Mesodermal cell (in vitro differentiated cells): Measurements from ENCODE around the gene METTL2B. TPM values are rescaled to one million over a fixed set of nuclear protein-coding genes. Genes with fewer than 3 reads are reported as not detected.
A peak's percentile ranks its signal among the peaks of the same experiment; 100 is the strongest.
"Not testable (repeated sequence)": the region's sequence is repeated elsewhere in the genome, so short reads cannot be mapped to it uniquely, and the experiment has no call there.

ENCODE experiments used
- H3K27ac ChIP-seq: 2 replicates; pipeline ENCODE4 v1.7.0; 2013; ENCODE audit warnings: mild to moderate bottlenecking, low read depth, low read length, moderate library complexity; ENCODE audit not compliant: severe bottlenecking
- H3K36me3 ChIP-seq: 2 replicates; pipeline ENCODE4 v1.7.1; 2013; ENCODE audit warnings: mild to moderate bottlenecking, low read length, moderate library complexity; ENCODE audit not compliant: control insufficient read depth, insufficient read depth
- H3K4me1 ChIP-seq: one replicate; pipeline ENCODE4 v1.7.1; 2013; ENCODE audit warnings: mild to moderate bottlenecking, low read length; ENCODE audit not compliant: insufficient read depth, control insufficient read depth, poor library complexity, severe bottlenecking
- H3K4me3 ChIP-seq: 2 replicates; pipeline ENCODE4 v1.7.0; 2013; ENCODE audit warnings: low read length, control low read depth, mild to moderate bottlenecking; ENCODE audit not compliant: insufficient read depth, poor library complexity, severe bottlenecking; ENCODE audit errors: extremely low read depth
- H3K9me3 ChIP-seq: 2 replicates; pipeline ENCODE4 v1.7.1; 2013; ENCODE audit warnings: mild to moderate bottlenecking, low read length, moderate library complexity; ENCODE audit not compliant: control insufficient read depth
- WGBS, 2 experiments: methylation state at CpG; one replicate each; pipeline ENCODE4 v1.1.5; 2013; ENCODE audit warnings: missing lambda C conversion rate in 2 of 2; ENCODE audit not compliant: insufficient coverage in 2 of 2; 5-methylcytosine and 5-hydroxymethylcytosine counted together
- polyA plus RNA-seq, 2 experiments: library from polyadenylated mRNA; stranded (reverse); fragments of 50-300 nt; gene quantifications; one replicate each; pipeline ENCODE4 v1.2.3, GENCODE V29; 2013

Gene METTL2B
- 19.3 TPM for polyA plus RNA-seq (2013, experiment 1 of 2)
- 20.6 TPM for polyA plus RNA-seq (2013, experiment 2 of 2)

- Histone ChIP-seq H3K36me3 (peaks cover 18% of the 10 kb centered on the region), H3K27ac (peak within 1 kb of the TSS; percentile 83), H3K4me3 (peak within 1 kb of the TSS; percentile 70)
- not testable (repeated sequence) for H3K9me3 ChIP-seq, H3K4me1 ChIP-seq
- 3 to 5% methylated on average over 37 to 41 of the region's 62 CpGs for WGBS, 2 experiments
Observed at GRCh38 chr7:128476402-128477335, at the start of gene METTL2B. Gene METTL2B, plus strand, starts transcription at chr7:128476748. Its CDS starts 18 bp downstream, at chr7:128476766.

DNA sequence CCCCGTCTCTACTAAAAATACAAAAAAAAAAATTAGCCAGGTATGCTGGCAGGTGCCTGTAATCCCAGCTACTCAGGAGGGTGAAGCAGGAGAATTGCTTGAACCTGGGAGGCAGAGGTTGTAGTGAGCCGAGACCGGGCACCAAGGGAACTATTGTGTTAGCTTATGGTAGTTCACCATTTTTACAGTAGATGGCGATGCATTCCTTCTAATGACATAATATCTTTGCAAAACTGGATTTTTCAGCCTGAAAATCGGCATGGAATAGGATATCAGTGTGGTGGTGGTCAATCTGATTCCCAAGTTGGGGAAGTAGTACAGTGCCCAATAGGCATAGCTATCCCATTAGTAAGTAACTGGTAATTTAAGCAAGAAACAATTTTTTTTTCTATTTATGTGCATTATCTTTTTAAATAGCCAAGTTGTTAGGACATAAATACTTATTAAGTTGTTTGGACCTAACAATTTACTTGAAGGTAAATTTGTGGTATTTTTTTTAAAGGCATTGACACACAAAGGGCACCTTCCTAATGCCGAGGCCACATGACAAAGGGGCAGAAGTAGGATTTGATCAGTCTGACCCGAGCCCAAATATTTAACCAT, 49.2 kb upstream of the METTL2B start:
- no peaks in the 10 kb centered on the region for H3K4me1 ChIP-seq
- H3K27ac ChIP-seq = no peak overlapping the region
- H3K4me3 ChIP-seq = no peak overlapping the region
- no peaks in the 10 kb centered on the region for H3K36me3 ChIP-seq
- 14 to 29% methylated on average over 4 to 6 of the region's 7 CpGs for WGBS, 2 experiments
- no peaks in the 10 kb centered on the region for H3K9me3 ChIP-seq

- no peaks in the 10 kb centered on the region for H3K9me3 ChIP-seq
- H3K36me3 ChIP-seq = no peaks in the 10 kb centered on the region
- no peak overlapping the region for H3K4me3 ChIP-seq
- H3K27ac ChIP-seq = no peak overlapping the region
- peaks cover under 1% of the 10 kb centered on the region for H3K4me1 ChIP-seq
- 70 to 79% methylated on average over 2 to 3 of the region's 3 CpGs for WGBS, 2 experiments
Observed at GRCh38 chr7:128430207-128430606, 46.3 kb upstream of the METTL2B start.

DNA sequence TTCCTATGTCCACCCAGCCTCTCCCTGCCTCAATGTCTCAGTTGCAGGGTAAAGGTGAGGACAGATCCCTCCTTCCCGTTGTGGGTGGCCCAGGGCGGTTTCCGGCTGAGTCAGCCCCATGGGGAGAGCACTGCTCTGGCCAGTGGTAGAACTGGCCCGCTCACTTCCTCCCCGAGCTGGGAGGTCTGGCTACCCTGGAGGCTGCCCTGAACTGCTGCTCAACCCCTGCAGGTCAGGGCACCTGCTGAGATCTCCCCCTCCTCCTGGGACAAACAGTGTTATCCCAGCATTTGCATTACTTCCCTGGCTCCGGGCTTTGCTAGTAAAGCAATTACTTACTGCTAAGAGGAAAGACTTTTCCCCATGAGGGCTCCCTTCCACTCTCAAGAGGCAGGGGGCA, 45.3 kb upstream of the METTL2B start:
- H3K27ac ChIP-seq = no peak overlapping the region
- peaks cover 3% of the 10 kb centered on the region for H3K4me1 ChIP-seq
- H3K9me3 ChIP-seq = no peaks in the 10 kb centered on the region
- 57 to 65% methylated on average over 5 of the region's 6 CpGs for WGBS, 2 experiments
- no peak overlapping the region for H3K4me3 ChIP-seq
- H3K36me3 ChIP-seq = no peaks in the 10 kb centered on the region

DNA sequence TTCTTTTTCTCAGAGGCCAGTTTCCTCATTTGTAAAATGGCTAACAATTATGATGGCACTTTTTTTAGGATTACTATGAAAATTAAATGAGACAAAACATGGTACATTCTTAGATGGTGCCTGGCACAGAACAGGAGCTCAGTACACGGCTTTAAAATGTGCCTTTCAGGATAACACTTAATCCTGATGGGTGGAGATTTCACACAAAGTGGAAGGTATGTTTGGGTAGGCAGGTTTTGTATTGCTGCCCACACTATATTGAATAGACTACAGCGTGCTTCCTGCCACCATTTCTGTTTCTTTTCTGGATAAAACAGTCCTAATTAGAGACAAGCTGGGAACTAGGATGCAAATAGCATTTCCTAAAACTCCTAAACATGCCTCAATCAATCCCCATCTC, 44.8 kb upstream of the METTL2B start:
- Histone ChIP-seq H3K27ac (no peak overlapping the region), H3K4me3 (no peak overlapping the region), H3K9me3 (no peaks in the 10 kb centered on the region), H3K36me3 (no peaks in the 10 kb centered on the region), H3K4me1 (peaks cover 3% of the 10 kb centered on the region)
- 50% methylated on average over 1 of the region's 2 CpGs; no CpG with 5 or more reads in 1 of the 2 experiments for WGBS, 2 experiments

DNA sequence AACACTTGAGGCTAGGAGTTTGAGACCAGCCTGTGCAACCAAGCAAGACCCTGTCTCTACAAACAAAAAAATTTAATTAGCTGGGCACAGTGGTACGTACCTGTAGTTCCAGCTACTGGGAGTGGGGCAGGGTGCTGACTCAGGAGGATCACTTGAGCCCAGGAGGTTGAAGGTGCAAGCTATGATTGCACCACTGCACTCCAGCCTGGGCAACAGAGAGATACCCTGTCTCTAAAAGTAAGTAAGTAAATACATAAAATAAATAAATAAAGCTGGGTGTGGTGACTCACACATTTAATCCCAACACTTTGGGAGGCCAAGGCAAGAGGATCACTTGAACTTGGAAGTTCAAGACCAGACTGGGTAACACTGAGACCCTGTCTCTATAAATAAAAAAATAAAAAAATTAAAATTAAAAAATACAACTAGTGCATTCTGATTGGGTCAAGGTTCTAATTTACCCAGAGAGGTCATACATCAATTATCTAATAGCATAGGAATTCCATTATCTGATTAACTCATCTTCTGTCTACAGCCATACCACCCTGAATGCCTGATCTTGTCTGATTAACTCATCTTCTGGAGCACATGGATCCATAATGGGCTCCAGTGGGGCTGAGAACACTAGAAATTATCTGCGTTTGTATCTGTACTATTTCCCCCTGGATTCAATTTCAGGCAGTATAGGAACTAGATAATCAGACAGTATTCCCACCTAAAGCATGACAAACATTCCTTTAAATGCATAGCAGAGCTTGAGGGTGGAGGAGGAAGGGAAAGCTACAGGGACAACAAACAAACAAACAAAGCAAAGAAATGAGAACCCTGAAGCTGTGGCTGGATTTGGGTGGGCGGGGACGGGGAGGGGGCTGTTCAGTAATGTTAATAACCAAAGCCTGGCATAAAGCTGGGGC, 41.9 kb upstream of the METTL2B start:
- Histone ChIP-seq H3K4me3 (no peak overlapping the region), H3K4me1 (peaks cover 3% of the 10 kb centered on the region), H3K27ac (no peak overlapping the region), H3K36me3 (no peaks in the 10 kb centered on the region), H3K9me3 (no peaks in the 10 kb centered on the region)
- 72% methylated on average over 2 of the region's 4 CpGs; no CpG with 5 or more reads in 1 of the 2 experiments for WGBS, 2 experiments

- WGBS, 2 experiments = 66 to 76% methylated on average over 2 to 3 of the region's 3 CpGs
- Histone ChIP-seq H3K36me3 (no peaks in the 10 kb centered on the region), H3K4me1 (peaks cover 3% of the 10 kb centered on the region), H3K4me3 (no peak overlapping the region), H3K27ac (no peak overlapping the region), H3K9me3 (no peaks in the 10 kb centered on the region)
Observed at GRCh38 chr7:128435327-128435686, 41.2 kb upstream of the METTL2B start.

- no peaks in the 10 kb centered on the region for H3K9me3 ChIP-seq
- no peaks in the 10 kb centered on the region for H3K36me3 ChIP-seq
- H3K27ac ChIP-seq = no peak overlapping the region
- peaks cover 3% of the 10 kb centered on the region for H3K4me1 ChIP-seq
- no peak overlapping the region for H3K4me3 ChIP-seq
- WGBS, 2 experiments = 94 to 97% methylated on average over 6 of the region's 8 CpGs
Observed at GRCh38 chr7:128437426-128438332, 38.9 kb upstream of the METTL2B start.

GRCh38 chr7:128442356-128442755, 34.2 kb upstream of the METTL2B start:
- Histone ChIP-seq H3K4me3 (no peak overlapping the region), H3K27ac (no peak overlapping the region), H3K9me3 (no peaks in the 10 kb centered on the region), H3K4me1 (no peaks in the 10 kb centered on the region), H3K36me3 (no peaks in the 10 kb centered on the region)
- WGBS, 2 experiments = 100% methylated on average over 1 of the region's 3 CpGs; no CpG with 5 or more reads in 1 of the 2 experiments
